HepG2 (cell line): ENCODE results near the gene PSMA3. TPM values are rescaled to one million over a fixed set of nuclear protein-coding genes. Genes with fewer than 3 reads are reported as not detected.

ENCODE experiments used
- AHR ChIP-seq: IDR thresholded peaks from 2 replicates; pipeline ENCODE4 v1.6.1; 2018; ENCODE audit warnings: missing genetic modification reagents, missing compliant biosample characterization
- ASH2L ChIP-seq: fragments of 300-600, 200-600 bp; sonication (generic); IDR thresholded peaks from 2 replicates; pipeline ENCODE4 v1.7.0; 2017; ENCODE audit warnings: low read depth, mild to moderate bottlenecking, moderate library complexity, mixed read lengths, low read length; ENCODE audit not compliant: insufficient read length
- ESRRA ChIP-seq: sonication (generic); formaldehyde crosslinking; IDR thresholded peaks from 2 replicates; pipeline ENCODE4 v1.5.1; 2020; ENCODE audit warnings: mild to moderate bottlenecking, low read depth, missing genetic modification reagents
- HOXA5 ChIP-seq: sonication (generic); formaldehyde crosslinking; IDR thresholded peaks from 2 replicates; pipeline ENCODE4 v1.4.0; 2020; ENCODE audit warnings: missing genetic modification reagents
- PHF20 ChIP-seq: sonication (generic); formaldehyde crosslinking; IDR thresholded peaks from 2 replicates; pipeline ENCODE4 v1.5.0; 2020; ENCODE audit warnings: mild to moderate bottlenecking, missing genetic modification reagents
- POLR2G ChIP-seq: fragments of 200-400 bp; formaldehyde crosslinking; IDR thresholded peaks from 2 replicates; pipeline ENCODE4 v1.6.1; 2018; ENCODE audit warnings: mild to moderate bottlenecking, low read depth, low read length, moderate library complexity
- SATB2 ChIP-seq: sonication (generic); formaldehyde crosslinking; IDR thresholded peaks from 2 replicates; pipeline ENCODE4 v1.5.0; 2020; ENCODE audit warnings: missing genetic modification reagents
- SIN3A ChIP-seq: IDR thresholded peaks from 2 replicates; pipeline ENCODE4 v1.6.1; 2011; ENCODE audit warnings: low read depth, mild to moderate bottlenecking, control low read depth, low read length, borderline replicate concordance
- SNAPC4 ChIP-seq: sonication (generic); formaldehyde crosslinking; IDR thresholded peaks from 2 replicates; pipeline ENCODE4 v1.4.0; 2020; ENCODE audit warnings: mild to moderate bottlenecking, missing genetic modification reagents
- SOX6 ChIP-seq, 2 experiments: fragments of 450-650 bp in 1 of 2; sonication (generic) in 1 of 2; formaldehyde crosslinking in 1 of 2; IDR thresholded peaks; 2 replicates each; pipeline versions ENCODE4 v1.4.0 to v1.6.1; 2017 to 2020; ENCODE audit warnings: antibody characterized with exemption in 1 of 2, mild to moderate bottlenecking in 1 of 2, missing genetic modification reagents in 1 of 2
- ZMYM3 ChIP-seq: sonication (generic); formaldehyde crosslinking; IDR thresholded peaks from 2 replicates; pipeline ENCODE4 v1.5.1; 2020; ENCODE audit warnings: mild to moderate bottlenecking, missing genetic modification reagents
- ZNF264 ChIP-seq: sonication (generic); formaldehyde crosslinking; IDR thresholded peaks from 2 replicates; pipeline ENCODE4 v1.4.0; 2020; ENCODE audit warnings: missing genetic modification reagents
- ZNF841 ChIP-seq: sonication (generic); formaldehyde crosslinking; IDR thresholded peaks from 2 replicates; pipeline ENCODE4 v1.8.1; 2023; ENCODE audit warnings: missing genetic modification reagents, borderline replicate concordance
- ZUFSP ChIP-seq: sonication (generic); formaldehyde crosslinking; IDR thresholded peaks from 2 replicates; pipeline ENCODE4 v1.9.0; 2021; ENCODE audit warnings: missing genetic modification reagents, mild to moderate bottlenecking, borderline replicate concordance
- polyA plus RNA-seq, 8 experiments: library from polyadenylated mRNA; depleted of rRNA in 3 of 8; stranded (reverse) in 7 of 8; unstranded in 1 of 8; fragments of >200 nt; fragmentation: Illumina TruSeq in 4 of 8; extraction: Trizol in 4 of 8; gene quantifications; 2 replicates each; pipeline versions ENCODE4 v1.2.1 to v1.2.3, GENCODE V29; 2011 to 2016; ENCODE audit warnings: low read depth in 4 of 8, missing spikeins in 1 of 8, mixed read lengths in 1 of 8; ENCODE audit not compliant: insufficient read depth in 1 of 8
- total RNA-seq, 5 experiments: library from RNA; depleted of rRNA; stranded (reverse); fragments of >200 nt; fragmentation: Illumina TruSeq; extraction: Trizol; gene quantifications; 2 replicates each; pipeline ENCODE4 v1.2.3, GENCODE V29; 2016; ENCODE audit warnings: low read depth in 1 of 5
- TF ChIP-seq, protein P1 (sequence below): IDR thresholded peaks from 2 replicates; pipeline ENCODE4 v1.6.1; 2016; ENCODE audit warnings: missing genetic modification reagents, missing compliant biosample characterization
- TF ChIP-seq, protein P2 (sequence below), 2 experiments: IDR thresholded peaks; 2 replicates each; pipeline ENCODE4 v1.6.1; 2011 to 2012; ENCODE audit warnings: low read length in 2 of 2, borderline replicate concordance in 1 of 2, low read depth in 1 of 2, mild to moderate bottlenecking in 1 of 2, moderate library complexity in 1 of 2

The PSMA3 gene
- total and polyA plus RNA-seq, 2 of the 13 experiments (the other 11 are each of a cell fraction or from before 2014, with no cell fraction given) = 232 to 275 TPM

GRCh38 chr14:58244556-58245387 lies at the start of gene PSMA3 (continued):
- 0 out of 2 replicates have a peak, but pooled peaks have one; percentile 50 for TF ChIP-seq SNAPC4 (CRISPR knock-in tag)
- no peak for TF ChIP-seq SOX6 (IDR thresholded peaks at IDR 0.05)
- peak; percentile 31; the same call in 1 of the 2 replicates for TF ChIP-seq SOX6 (CRISPR knock-in tag; IDR thresholded peaks at IDR 0.05)
- TF ChIP-seq PHF20 (CRISPR knock-in tag) = peak; percentile 80
- TF ChIP-seq HOXA5 (CRISPR knock-in tag) = peak; percentile 50; the same call in 1 of the 2 replicates
- no peak for TF ChIP-seq ZUFSP
- peak; percentile 79; the same call in 1 of the 2 replicates for TF ChIP-seq SIN3A
- peak; percentile 18; the same call in 1 of the 2 replicates for TF ChIP-seq ESRRA (CRISPR knock-in tag)
- no peak for TF ChIP-seq ZNF841 (CRISPR knock-in tag)
- TF ChIP-seq AHR (CRISPR knock-in tag) = 0 out of 2 replicates have a peak, but pooled peaks have one; percentile 72
- no peak for TF ChIP-seq ZMYM3 (CRISPR knock-in tag)
- TF ChIP-seq SATB2 (CRISPR knock-in tag) = no peak
- TF ChIP-seq, protein P1, sequence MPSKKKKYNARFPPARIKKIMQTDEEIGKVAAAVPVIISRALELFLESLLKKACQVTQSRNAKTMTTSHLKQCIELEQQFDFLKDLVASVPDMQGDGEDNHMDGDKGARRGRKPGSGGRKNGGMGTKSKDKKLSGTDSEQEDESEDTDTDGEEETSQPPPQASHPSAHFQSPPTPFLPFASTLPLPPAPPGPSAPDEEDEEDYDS (CRISPR knock-in tag) = peak; percentile 75
- peak; percentile 38; the same call in 1 of the 2 replicates for TF ChIP-seq ZNF264
- TF ChIP-seq, protein P2, sequence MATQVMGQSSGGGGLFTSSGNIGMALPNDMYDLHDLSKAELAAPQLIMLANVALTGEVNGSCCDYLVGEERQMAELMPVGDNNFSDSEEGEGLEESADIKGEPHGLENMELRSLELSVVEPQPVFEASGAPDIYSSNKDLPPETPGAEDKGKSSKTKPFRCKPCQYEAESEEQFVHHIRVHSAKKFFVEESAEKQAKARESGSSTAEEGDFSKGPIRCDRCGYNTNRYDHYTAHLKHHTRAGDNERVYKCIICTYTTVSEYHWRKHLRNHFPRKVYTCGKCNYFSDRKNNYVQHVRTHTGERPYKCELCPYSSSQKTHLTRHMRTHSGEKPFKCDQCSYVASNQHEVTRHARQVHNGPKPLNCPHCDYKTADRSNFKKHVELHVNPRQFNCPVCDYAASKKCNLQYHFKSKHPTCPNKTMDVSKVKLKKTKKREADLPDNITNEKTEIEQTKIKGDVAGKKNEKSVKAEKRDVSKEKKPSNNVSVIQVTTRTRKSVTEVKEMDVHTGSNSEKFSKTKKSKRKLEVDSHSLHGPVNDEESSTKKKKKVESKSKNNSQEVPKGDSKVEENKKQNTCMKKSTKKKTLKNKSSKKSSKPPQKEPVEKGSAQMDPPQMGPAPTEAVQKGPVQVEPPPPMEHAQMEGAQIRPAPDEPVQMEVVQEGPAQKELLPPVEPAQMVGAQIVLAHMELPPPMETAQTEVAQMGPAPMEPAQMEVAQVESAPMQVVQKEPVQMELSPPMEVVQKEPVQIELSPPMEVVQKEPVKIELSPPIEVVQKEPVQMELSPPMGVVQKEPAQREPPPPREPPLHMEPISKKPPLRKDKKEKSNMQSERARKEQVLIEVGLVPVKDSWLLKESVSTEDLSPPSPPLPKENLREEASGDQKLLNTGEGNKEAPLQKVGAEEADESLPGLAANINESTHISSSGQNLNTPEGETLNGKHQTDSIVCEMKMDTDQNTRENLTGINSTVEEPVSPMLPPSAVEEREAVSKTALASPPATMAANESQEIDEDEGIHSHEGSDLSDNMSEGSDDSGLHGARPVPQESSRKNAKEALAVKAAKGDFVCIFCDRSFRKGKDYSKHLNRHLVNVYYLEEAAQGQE (IDR thresholded peaks at IDR 0.05; ENCODE audit: borderline replicate concordance in 1 of 2, low read depth in 1 of 2, low read length in 2 of 2) = peak in 1 of 2 experiments; percentile 18; a peak in 1 of 4 replicates
- peak; percentile 92 for TF ChIP-seq POLR2G
- TF ChIP-seq ASH2L = peak; percentile 97
